ENCODE results near the gene ALG12. TPM values are rescaled to one million over a fixed set of nuclear protein-coding genes. Genes with fewer than 3 reads are reported as not detected.

Gene ALG12
- polyA plus RNA-seq, 4 donors: 28.1 to 44.4 (median 30.4) TPM

- DNase-seq (ENCODE audit: low read depth in 4 of 4, low spot score in 3 of 4): no peak
These were observed 67.1 kb downstream of the ALG12 start for GRCh38 chr22:49850959-49851802.

Other genes starting within 250 kb of the ALG12 start
- gene BRD1, start 90.6 kb downstream of the ALG12 start, polyA plus RNA-seq (ENCODE audit: insufficient read length in 4 of 4): 10 to 100 TPM; 33.4 to 37.9 (median 35.1) TPM
- 10 to 100 TPM; 16.6 to 18.2 (median 17.5) TPM for gene ZBED4, start 64.6 kb downstream of the ALG12 start, polyA plus RNA-seq (ENCODE audit: insufficient read length in 4 of 4)
- gene CRELD2, start 196 bp upstream of the ALG12 start, polyA plus RNA-seq (ENCODE audit: insufficient read length in 4 of 4): 10 to 100 TPM; 25.5 to 33.2 (median 27.0) TPM
- 10 to 100 TPM; 16.9 to 30.4 (median 17.6) TPM for gene PIM3, start 42.3 kb upstream of the ALG12 start, polyA plus RNA-seq (ENCODE audit: insufficient read length in 4 of 4)
- under 1 TPM in 1 of 4 donors, not detected in 3; 0.03 TPM for gene IL17REL, start 94.3 kb upstream of the ALG12 start, polyA plus RNA-seq (ENCODE audit: insufficient read length in 4 of 4)
- gene TTLL8, start 139.9 kb upstream of the ALG12 start, polyA plus RNA-seq (ENCODE audit: insufficient read length in 4 of 4): under 1 TPM in 1 of 4 donors, not detected in 3; 0.06 TPM
- 1 to 10 TPM in 1 of 4 donors, under 1 TPM in 3; 0.66 to 1.6 (median 0.86) TPM for gene MLC1, start 167.0 kb upstream of the ALG12 start, polyA plus RNA-seq (ENCODE audit: insufficient read length in 4 of 4)
- gene MOV10L1, start 171.6 kb upstream of the ALG12 start, polyA plus RNA-seq (ENCODE audit: insufficient read length in 4 of 4): 1 to 10 TPM in 1 of 4 donors, under 1 TPM in 3; 0.33 to 1.2 (median 0.71) TPM